Left renal cortex interstitium (tissue), 4 donors: ENCODE data around the gene CDC42BPB. TPM values are rescaled to one million over a fixed set of nuclear protein-coding genes. Genes with fewer than 3 reads are reported as not detected.
A peak's percentile ranks its signal among the peaks of the same experiment; 100 is the strongest.
"Not testable (repeated sequence)": the region's sequence is repeated elsewhere in the genome, so short reads cannot be mapped to it uniquely, and the experiment has no call there.

Source experiments
- DNase-seq, 4 donors: peaks; one replicate each; pipeline ENCODE4 v3.0.0-alpha.2; 2013; ENCODE audit warnings: low read depth in 4 of 4, low spot score in 2 of 4, missing footprints in 1 of 4
- polyA plus RNA-seq, 4 donors: library from polyadenylated mRNA; unstranded; fragments of 120-200 nt; gene quantifications; one replicate each; pipeline ENCODE4 v1.2.1, GENCODE V29; 2013; ENCODE audit not compliant: insufficient read length in 4 of 4

The CDC42BPB gene
- polyA plus RNA-seq, 4 donors: 71.9 to 96.1 (median 82.7) TPM

- no peak for DNase-seq
Observed at GRCh38 chr14:102932484-102933248, 124.7 kb downstream of the CDC42BPB start.

- no peak for DNase-seq
Observed at GRCh38 chr14:102931580-102932285, 125.6 kb downstream of the CDC42BPB start.

DNA sequence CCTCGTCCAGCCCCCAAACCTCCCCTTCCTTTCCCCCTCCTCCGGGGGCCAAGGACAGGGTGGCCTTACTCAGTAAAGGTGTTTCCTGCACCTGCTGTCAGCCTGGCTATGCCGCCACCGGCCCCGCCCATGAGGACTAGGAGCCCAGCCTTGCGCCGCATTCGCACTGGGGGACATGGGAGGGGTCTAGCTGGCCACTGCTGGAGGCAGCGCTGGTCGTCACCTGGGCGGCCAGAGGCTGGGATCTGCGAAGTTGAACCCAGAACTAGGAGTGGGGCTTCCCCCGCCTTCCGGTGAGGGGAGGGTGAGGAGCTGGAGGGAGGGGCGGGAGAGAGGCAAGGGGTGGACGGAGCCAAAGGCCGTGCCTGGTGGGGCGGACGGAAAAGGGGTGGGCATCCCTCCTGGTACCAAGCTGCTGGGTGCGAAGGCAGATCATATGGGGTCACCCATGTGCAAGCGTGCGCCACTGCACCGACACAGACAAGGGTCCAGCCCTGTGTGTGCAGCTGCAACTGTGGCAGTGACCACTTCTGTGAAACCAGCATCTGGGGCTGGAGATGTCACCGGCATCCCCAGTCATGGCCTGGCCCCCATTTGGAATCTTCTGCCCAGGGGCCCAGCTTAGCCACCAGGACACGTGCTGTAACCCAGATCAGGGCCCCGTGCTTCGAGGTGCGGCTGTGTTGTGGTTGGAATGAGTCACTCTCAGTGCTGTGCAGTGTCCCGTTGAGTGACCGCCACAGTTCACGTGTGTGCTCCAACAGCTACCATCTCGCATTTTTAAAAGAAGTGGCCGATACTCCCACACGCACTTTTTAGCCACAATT is 126.4 kb downstream of the CDC42BPB start:
- DNase-seq: no peak

- DNase-seq: no peak
Observed at GRCh38 chr14:102930138-102930752, 127.1 kb downstream of the CDC42BPB start.

GRCh38 chr14:102929241-102930137 is 127.9 kb downstream of the CDC42BPB start:
- no peak for DNase-seq

DNA sequence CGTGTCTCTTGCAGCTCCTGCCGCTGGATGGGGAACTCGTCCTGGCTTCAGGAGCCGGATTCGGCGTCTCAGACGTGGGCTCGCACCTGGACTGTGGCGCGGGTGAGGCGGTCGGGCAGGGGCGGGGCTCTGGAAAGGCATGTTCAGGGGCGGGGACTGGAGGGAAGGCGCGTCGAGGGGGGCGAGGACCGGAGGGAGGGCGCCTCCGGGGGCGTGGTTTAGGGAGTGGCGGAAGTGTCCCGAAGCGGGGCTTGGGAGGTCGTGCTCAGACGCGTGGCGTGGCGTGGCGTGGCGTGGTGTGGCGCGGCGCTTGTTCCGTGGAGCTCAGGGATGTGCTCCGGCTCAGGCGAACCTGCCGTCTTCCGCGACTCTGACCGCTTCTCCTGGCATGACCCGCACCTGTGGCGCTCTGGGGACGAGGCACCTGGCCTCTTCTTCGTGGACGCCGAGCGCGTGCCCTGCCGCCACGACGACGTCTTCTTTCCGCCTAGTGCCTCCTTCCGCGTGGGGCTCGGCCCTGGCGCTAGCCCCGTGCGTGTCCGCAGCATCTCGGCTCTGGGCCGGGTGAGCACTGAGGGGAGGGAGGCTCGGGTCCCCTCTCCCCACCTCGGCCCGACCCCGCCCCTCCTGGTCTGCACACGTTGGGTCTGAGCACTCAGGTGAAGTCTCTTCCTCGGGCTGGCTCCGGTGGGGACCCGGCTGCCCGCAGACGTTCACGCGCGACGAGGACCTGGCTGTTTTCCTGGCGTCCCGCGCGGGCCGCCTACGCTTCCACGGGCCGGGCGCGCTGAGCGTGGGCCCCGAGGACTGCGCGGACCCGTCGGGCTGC is 128.7 kb downstream of the CDC42BPB start:
- DNase-seq: peak in 3 of 4 donors; percentile 34 to 63 (median 51)

GRCh38 chr14:102927878-102928411 is 129.4 kb downstream of the CDC42BPB start:
- DNase-seq: peak in 1 of 4 donors; percentile 24

DNA sequence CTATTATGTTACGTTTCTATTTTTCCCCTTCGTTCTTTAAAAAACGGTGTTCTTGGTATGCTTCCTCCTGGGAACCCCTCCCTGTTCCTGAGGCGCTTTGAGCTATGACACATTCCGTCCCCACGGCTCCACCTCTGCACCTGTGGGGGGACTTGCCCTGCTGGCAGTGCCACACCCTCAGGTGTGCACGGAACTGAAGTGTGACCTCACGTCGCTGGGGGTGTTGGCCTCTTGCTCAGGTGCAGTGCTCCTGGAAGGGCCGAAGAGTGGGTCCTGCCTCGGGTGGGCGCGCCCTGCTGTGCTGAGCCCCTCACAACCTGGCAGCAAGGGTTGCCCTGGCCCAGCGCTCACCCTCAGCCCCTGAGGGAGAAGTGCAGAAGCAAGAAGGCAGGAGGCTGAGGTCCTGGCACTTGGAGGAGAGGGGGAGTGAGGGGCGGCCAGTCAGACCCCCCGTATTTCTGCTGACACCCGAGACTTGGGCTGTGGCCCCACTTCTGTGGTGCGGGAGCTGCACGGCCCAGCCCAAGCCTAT is 129.9 kb downstream of the CDC42BPB start:
- DNase-seq: no peak

DNA sequence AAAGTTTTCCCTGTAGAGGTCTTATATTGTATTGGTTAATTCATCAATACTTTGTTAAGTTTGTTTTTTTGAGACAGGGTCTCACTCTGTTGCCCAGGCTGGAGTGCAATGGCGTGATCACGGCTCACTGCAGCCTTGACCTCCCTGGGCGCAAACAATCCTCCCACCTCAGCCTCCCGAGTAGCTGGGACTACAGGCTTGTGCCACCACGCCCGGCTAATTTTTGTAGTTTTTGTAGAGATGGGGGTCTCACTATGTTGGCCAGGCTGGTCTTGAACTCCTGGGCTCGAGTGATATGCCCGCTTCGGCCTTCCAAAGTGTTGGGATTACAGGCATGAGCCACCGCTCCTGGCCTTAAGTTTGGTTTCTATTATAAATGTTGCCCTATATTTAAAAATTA is 130.5 kb downstream of the CDC42BPB start:
- DNase-seq: not testable (repeated sequence)

- no peak for DNase-seq
Observed at GRCh38 chr14:102926104-102926503, 131.2 kb downstream of the CDC42BPB start.

DNA sequence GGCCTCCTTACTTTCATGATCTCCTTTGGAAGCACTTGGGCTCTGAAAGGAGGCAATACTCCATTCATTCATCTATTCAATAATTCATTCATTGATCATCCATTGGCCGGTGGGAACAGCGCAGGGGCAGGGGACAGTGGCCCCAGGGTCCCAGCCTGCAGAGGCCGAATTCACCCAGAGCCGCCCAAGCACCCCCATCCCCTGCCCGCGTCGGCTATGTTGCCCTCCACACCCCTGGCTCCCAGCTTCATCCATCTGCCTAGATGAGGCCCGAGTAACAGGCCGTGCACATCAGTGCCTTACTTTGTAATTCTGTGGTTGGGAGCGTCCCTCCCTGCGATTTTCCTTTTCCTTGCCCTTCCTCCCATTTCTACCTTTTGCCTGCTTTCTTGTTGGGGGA is 131.7 kb downstream of the CDC42BPB start:
- no peak for DNase-seq

DNA sequence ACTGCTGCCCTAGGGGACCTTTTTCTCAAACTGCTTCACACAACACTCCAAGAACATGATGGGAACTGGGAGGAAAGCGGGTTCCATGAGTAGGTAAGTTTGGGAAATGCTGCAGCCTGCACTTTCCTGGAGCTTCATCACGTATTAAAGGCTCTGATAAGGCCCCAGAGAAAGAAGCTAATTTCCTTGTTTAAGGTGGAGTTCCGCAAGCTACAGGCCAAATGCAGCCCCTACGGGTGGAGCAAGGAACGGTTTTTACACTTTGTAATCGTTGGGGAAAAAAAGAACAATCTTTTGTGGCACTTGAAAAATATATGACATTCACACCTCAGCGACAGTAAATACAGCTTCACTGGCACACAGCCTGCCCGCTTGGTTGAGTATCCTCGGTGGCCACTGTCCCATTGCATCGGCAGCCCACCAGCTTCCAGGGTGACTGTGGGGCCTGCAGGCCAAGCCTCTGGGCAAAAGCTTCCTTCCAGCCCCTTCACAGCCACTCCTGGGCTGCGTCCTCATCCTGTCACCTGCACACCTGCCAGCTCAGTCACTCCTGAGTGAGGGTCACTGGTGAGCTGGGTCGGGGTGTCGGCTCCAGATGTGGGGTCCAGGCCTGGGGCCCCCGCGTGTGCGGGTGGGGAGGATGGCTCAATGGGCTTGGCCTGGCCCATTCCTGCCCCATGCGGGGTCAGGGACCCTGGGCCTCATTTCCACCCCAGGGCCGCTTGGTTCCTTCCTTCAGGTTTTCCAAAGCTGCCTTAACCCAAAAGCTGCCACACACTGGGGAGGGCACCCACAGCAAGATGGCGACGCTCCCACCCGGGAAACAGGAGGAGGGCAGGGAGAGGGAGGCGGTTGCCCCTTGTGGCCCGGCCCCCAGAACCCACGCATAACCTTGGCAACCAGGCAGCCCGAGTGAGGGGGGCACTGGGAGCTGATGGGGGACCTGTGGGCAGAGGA is 132.4 kb downstream of the CDC42BPB start:
- DNase-seq: no peak

DNA sequence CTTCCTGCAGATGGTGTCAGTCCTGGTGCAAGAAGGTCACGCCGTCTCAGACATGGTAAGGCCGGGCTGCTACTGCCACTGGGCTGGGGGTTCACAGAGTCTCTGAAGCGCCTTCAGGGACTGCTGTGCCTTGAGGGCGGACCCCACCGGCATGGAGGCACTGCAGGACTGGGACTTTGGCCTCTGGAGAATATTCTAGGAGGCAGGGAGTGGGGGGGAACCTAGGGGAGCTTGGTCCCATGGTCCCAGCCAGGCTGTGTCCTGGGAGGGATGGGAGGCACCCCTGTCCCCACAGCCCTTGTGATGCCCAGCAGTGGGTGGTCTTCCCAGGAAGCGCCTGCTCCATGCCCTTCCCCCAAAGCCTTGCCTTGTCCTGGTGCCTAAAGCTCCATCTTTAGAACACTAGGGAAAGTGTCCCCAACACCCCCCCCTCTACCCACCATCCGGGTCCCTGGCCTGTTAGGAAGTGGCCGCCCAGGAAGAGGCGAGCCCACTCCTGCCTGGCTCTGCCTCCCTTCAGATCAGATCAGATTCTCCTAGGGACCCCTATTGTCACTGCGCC is 133.3 kb downstream of the CDC42BPB start:
- DNase-seq: no peak

DNA sequence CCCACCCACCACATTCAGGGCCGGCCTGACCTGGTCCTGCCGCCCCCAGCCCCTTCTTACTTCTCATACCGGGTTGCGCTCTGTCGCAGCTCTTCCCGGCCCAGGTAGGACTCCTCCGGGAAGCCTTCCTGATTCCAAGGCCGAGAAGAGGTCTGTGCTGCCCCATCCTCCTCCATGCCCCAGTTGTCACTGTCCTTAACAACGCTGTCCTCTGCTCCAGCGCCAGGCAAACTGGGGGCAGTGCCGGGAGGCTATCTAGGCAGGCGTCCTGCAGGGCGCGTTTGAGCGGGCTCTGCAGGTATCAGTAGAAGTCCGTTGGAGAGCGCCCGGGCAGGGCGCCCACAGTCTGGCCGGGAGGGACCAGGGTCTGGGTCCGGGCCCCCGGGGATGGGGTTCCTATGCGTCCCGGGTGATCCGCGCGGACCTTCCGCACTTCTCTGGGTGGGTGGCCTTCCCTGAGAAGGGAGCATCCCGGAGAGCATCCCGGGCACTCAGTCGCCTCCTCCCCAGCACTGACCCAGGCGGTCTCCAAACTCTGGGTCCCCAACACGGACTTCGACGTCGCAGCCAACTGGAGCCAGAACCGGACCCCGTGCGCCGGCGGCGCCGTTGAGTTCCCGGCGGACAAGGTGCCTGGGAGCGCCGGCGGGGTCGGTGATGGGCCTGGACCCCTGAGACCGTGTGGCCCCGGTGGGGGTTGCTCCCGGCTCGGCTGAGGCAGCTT is 134.0 kb downstream of the CDC42BPB start:
- DNase-seq: no peak

DNA sequence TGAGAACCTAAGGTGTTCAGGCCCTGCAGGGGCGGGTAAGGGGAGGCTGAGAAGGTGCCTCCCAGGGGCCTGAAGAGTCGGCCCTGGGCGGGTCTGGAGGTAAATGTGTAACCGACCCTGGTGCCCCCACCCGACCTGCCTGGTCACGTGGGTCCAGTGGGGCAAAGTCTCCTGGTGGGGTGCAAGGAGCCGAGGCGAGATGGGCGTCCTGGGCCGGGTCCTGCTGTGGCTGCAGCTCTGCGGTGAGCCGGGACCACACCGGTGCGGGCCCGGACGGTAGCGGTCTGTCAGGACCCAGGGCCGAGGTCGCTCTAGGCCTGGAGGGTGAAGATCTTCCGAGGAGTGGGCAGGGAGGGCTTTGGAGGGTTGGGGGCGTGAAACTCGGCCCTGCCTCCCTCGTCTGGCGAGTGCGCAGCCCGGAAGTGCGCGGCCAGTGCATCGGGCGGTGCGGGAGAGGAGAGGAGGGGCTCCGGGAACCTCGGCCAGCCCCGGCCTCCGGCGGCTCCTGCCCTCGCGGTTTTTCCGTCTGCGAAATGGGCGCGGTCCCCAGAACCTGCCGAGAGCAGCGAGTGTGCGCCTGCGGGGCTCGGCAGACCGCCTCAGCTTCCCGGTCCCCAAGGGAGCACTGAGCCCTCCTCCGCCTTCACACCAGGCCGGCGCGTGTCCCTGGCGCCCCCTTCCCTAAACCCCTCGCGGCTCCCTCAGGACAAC is 134.7 kb downstream of the CDC42BPB start, which contains the start of gene AMN:
AMN (plus strand) TSS at position 174 of the 711 bp plus-strand sequence; CDS start at position 200, 26 bp downstream.
- no peak for DNase-seq

DNA sequence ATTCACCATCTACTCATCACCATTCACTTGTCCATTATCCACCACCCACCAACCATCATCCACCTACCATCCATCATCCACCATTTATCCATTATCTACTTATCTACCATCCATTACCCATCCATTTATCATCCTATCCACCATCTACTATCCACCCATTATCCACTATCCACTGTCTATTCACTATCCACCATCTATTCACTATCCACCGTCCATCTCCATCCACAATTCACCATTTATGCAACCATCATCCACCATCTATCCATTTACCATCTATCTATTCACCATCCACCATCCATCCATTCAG is 136.4 kb downstream of the CDC42BPB start:
- no peak for DNase-seq
